NCI-H69 (cell line): ENCODE data around the gene ECHDC1.
A peak's percentile ranks its signal among the peaks of the same experiment; 100 is the strongest.
"Not testable (repeated sequence)": the region's sequence is repeated elsewhere in the genome, so short reads cannot be mapped to it uniquely, and the experiment has no call there.

Source experiments
- DNase-seq: peaks from one replicate; lab custom pipeline; 2025; lab: John Stamatoyannopoulos, UW

The ECHDC1 gene

GRCh38 chr6:127341471-127342202, 1.8 kb downstream of the ECHDC1 start:
- no peak for DNase-seq

- DNase-seq: no peak
Observed at GRCh38 chr6:127340171-127340570, 3.2 kb downstream of the ECHDC1 start.

- DNase-seq: no peak
Observed at GRCh38 chr6:127338936-127339335, 4.5 kb downstream of the ECHDC1 start.

GRCh38 chr6:127332383-127332961, 10.9 kb downstream of the ECHDC1 start:
- no peak for DNase-seq

GRCh38 chr6:127331256-127331655, 12.2 kb downstream of the ECHDC1 start:
- DNase-seq: not testable (repeated sequence)

- no peak for DNase-seq
Observed at GRCh38 chr6:127328043-127328609, 15.3 kb downstream of the ECHDC1 start.

- DNase-seq: no peak
Observed at GRCh38 chr6:127319686-127320085, 23.7 kb downstream of the ECHDC1 start.

GRCh38 chr6:127317388-127318128, 25.9 kb downstream of the ECHDC1 start:
- DNase-seq: no peak

GRCh38 chr6:127305741-127306140, 37.7 kb downstream of the ECHDC1 start:
- DNase-seq: no peak

- no peak for DNase-seq
Observed at GRCh38 chr6:127303917-127304316, 39.5 kb downstream of the ECHDC1 start.

- peak; percentile 52 for DNase-seq
Observed at GRCh38 chr6:127302728-127303660, 40.4 kb downstream of the ECHDC1 start.

GRCh38 chr6:127301199-127301700, 42.2 kb downstream of the ECHDC1 start:
- DNase-seq: no peak

- peak; percentile 37 for DNase-seq
Observed at GRCh38 chr6:127300411-127300810, 43.0 kb downstream of the ECHDC1 start.

- DNase-seq: no peak
Observed at GRCh38 chr6:127299522-127300240, 43.7 kb downstream of the ECHDC1 start.

GRCh38 chr6:127298475-127298874, 44.9 kb downstream of the ECHDC1 start:
- DNase-seq: no peak

GRCh38 chr6:127297502-127298070, 45.8 kb downstream of the ECHDC1 start:
- DNase-seq: no peak

- no peak for DNase-seq
Observed at GRCh38 chr6:127291495-127291894, 51.9 kb downstream of the ECHDC1 start.

- DNase-seq: no peak
Observed at GRCh38 chr6:127290391-127291265, 52.8 kb downstream of the ECHDC1 start.

- DNase-seq: peak; percentile 47
Observed at GRCh38 chr6:127289934-127290333, 53.5 kb downstream of the ECHDC1 start.
